ENCODE measurements around the gene CPNE4. TPM values are rescaled to one million over a fixed set of nuclear protein-coding genes. Genes with fewer than 3 reads are reported as not detected.

CPNE4 gene
- total RNA-seq, 1 experiment from 2014 or later = not detected

DNA sequence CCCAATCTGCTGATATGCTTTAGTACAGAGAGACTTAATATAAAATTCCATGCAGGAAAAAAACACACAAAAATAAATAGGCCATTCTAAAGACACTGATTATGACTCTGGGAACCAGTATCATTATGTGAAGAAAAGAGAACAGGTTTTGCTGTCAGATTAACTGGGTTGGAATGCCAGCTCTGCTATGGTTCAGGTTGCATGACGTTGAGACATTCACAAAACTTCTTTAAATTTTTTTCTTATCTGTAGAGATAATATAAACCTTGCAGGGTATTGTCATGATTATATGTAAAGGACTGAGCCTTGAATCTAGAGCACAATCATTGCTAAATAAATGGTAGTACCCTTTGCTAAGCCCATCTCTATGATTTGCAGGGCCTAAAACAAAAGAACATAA is 86.0 kb downstream of the CPNE4 start:
- Histone ChIP-seq H3K36me3 (ENCODE audit: low read depth, low read length) (no peaks in the 10 kb centered on the region), H3K4me3 (ENCODE audit: low read length) (no peak overlapping the region), H4K20me1 (ENCODE audit: low read length) (no peaks in the 10 kb centered on the region), H3K9me2 (replicated peaks; ENCODE audit: low read length) (no peaks in the 10 kb centered on the region), H3F3A (ENCODE audit: low read length, unreplicated experiment) (no peaks in the 10 kb centered on the region), H3K9me3 (ENCODE audit: low read length) (no peaks in the 10 kb centered on the region), H3K79me2 (ENCODE audit: low read length) (no peaks in the 10 kb centered on the region), H3K27ac (ENCODE audit: low read length) (no peak overlapping the region), H2AFZ (ENCODE audit: low read length) (no peak overlapping the region), H3K4me2 (ENCODE audit: low read length) (no peak overlapping the region), H3K4me1 (ENCODE audit: insufficient read depth, low read length) (no peaks in the 10 kb centered on the region), H3K27me3 (ENCODE audit: low read length) (no peaks in the 10 kb centered on the region), H3K9ac (ENCODE audit: low read length) (no peak overlapping the region)
- TF ChIP-seq EZH2phosphoT487 (IDR thresholded peaks at IDR 0.05; ENCODE audit: borderline replicate concordance, low read length) (no peak), EZH2 (IDR thresholded peaks at IDR 0.05; ENCODE audit: low read length, unreplicated experiment) (no peak)
- TF ChIP-seq, protein P1, sequence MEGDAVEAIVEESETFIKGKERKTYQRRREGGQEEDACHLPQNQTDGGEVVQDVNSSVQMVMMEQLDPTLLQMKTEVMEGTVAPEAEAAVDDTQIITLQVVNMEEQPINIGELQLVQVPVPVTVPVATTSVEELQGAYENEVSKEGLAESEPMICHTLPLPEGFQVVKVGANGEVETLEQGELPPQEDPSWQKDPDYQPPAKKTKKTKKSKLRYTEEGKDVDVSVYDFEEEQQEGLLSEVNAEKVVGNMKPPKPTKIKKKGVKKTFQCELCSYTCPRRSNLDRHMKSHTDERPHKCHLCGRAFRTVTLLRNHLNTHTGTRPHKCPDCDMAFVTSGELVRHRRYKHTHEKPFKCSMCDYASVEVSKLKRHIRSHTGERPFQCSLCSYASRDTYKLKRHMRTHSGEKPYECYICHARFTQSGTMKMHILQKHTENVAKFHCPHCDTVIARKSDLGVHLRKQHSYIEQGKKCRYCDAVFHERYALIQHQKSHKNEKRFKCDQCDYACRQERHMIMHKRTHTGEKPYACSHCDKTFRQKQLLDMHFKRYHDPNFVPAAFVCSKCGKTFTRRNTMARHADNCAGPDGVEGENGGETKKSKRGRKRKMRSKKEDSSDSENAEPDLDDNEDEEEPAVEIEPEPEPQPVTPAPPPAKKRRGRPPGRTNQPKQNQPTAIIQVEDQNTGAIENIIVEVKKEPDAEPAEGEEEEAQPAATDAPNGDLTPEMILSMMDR (conservative IDR thresholded peaks at IDR 0.05; ENCODE audit: low read depth, low read length) = no peak
- no peak for ATAC-seq
- intact Hi-C loops (cut with micrococcal nuclease) = no loop called here
- BruUV-seq (replicated peaks) = no TSS peak
- no peak for DNase-seq
- ChIA-PET CTCF (no interaction called here), POLR2A (ENCODE audit: unreplicated experiment) (no interaction called here)

DNA sequence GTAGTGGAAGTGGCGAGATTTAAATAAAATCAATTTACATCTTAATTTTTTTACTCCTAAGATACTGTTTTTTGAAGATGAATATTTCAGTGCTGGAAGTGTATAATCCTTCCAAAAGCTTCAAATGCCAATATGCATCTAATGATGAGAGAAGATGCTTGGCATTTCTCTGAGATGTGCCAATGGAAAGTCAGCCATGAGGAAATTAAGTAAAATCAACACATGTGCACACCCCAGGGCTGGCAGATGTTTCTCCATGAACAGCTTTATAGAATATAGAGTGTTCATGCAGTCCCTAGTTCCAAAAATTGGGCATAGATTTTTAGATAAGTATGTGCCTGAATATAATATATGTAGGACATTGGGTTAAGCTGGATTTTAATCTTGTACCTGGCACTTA is 90.1 kb downstream of the CPNE4 start:
- no peak overlapping the region for H3K27ac ChIP-seq (ENCODE audit: low read length)
- H3K4me2 ChIP-seq (ENCODE audit: low read length) = no peak overlapping the region
- TF ChIP-seq, protein P1 (conservative IDR thresholded peaks at IDR 0.05; ENCODE audit: low read depth, low read length) = no peak
- TF ChIP-seq EZH2 (IDR thresholded peaks at IDR 0.05; ENCODE audit: low read length, unreplicated experiment) = no peak
- TF ChIP-seq EZH2phosphoT487 (IDR thresholded peaks at IDR 0.05; ENCODE audit: borderline replicate concordance, low read length) = no peak
- no peaks in the 10 kb centered on the region for H3K27me3 ChIP-seq (ENCODE audit: low read length)
- DNase-seq (no peak), ATAC-seq (no peak)
- no peaks in the 10 kb centered on the region for H3F3A ChIP-seq (ENCODE audit: low read length, unreplicated experiment)
- ChIA-PET CTCF (no interaction called here), POLR2A (ENCODE audit: unreplicated experiment) (interaction anchor here (0.6 kb wide), 1 partner anchor 59 kb away, joined by 5 read pairs; no protein-coding TSS in a partner anchor)
- H3K9me2 ChIP-seq (replicated peaks; ENCODE audit: low read length) = no peaks in the 10 kb centered on the region
- H3K9ac ChIP-seq (ENCODE audit: low read length) = no peak overlapping the region
- no peaks in the 10 kb centered on the region for H3K4me1 ChIP-seq (ENCODE audit: insufficient read depth, low read length)
- no TSS peak for BruUV-seq (replicated peaks)
- H3K36me3 ChIP-seq (ENCODE audit: low read depth, low read length) = no peaks in the 10 kb centered on the region
- no peaks in the 10 kb centered on the region for H4K20me1 ChIP-seq (ENCODE audit: low read length)
- no peak overlapping the region for H3K4me3 ChIP-seq (ENCODE audit: low read length)
- intact Hi-C loops (cut with micrococcal nuclease) = no loop called here
- no peaks in the 10 kb centered on the region for H3K79me2 ChIP-seq (ENCODE audit: low read length)
- no peaks in the 10 kb centered on the region for H3K9me3 ChIP-seq (ENCODE audit: low read length)
- H2AFZ ChIP-seq (ENCODE audit: low read length) = no peak overlapping the region

DNA sequence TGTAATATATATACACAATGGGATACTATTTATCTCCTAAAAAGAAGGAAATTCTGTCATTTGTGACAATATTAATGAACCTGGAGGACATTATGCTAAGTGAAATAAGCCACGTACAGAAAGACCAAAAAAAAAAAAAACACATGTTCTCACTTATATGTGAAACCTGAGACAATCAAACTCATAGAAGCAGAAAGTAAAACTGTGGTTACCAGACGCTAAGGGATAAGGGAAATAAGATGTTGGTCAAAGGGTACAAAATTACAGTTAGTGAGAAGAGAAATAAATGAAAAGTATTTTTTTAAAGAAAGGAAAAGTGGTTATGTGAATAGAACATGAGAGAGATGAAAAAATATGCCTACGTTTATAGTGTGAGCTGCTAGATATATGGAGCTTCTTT is 101.1 kb downstream of the CPNE4 start:
- no TSS peak for BruUV-seq (replicated peaks)
- ChIA-PET CTCF (no interaction called here), POLR2A (ENCODE audit: unreplicated experiment) (no interaction called here)
- TF ChIP-seq, protein P1 (conservative IDR thresholded peaks at IDR 0.05; ENCODE audit: low read depth, low read length) = no peak
- no peak for TF ChIP-seq EZH2phosphoT487 (IDR thresholded peaks at IDR 0.05; ENCODE audit: borderline replicate concordance, low read length)
- TF ChIP-seq EZH2 (IDR thresholded peaks at IDR 0.05; ENCODE audit: low read length, unreplicated experiment) = no peak
- Histone ChIP-seq H4K20me1 (ENCODE audit: low read length) (no peaks in the 10 kb centered on the region), H3K4me3 (ENCODE audit: low read length) (no peak overlapping the region), H2AFZ (ENCODE audit: low read length) (no peak overlapping the region), H3K9me2 (replicated peaks; ENCODE audit: low read length) (no peaks in the 10 kb centered on the region), H3K27me3 (ENCODE audit: low read length) (no peaks in the 10 kb centered on the region), H3K4me1 (ENCODE audit: insufficient read depth, low read length) (no peaks in the 10 kb centered on the region), H3K4me2 (ENCODE audit: low read length) (no peak overlapping the region), H3K79me2 (ENCODE audit: low read length) (no peaks in the 10 kb centered on the region), H3F3A (ENCODE audit: low read length, unreplicated experiment) (no peaks in the 10 kb centered on the region), H3K27ac (ENCODE audit: low read length) (no peak overlapping the region), H3K36me3 (ENCODE audit: low read depth, low read length) (no peaks in the 10 kb centered on the region), H3K9me3 (ENCODE audit: low read length) (no peaks in the 10 kb centered on the region), H3K9ac (ENCODE audit: low read length) (no peak overlapping the region)
- intact Hi-C loops (cut with micrococcal nuclease) = no loop called here
- ATAC-seq (no peak), DNase-seq (no peak)
